HepG2 (cell line): ENCODE results near the gene FKBP5. TPM values are rescaled to one million over a fixed set of nuclear protein-coding genes. Genes with fewer than 3 reads are reported as not detected.

Experiments used
- BRD4 ChIP-seq: sonication (generic); formaldehyde crosslinking; IDR thresholded peaks from 2 replicates; pipeline ENCODE4 v1.4.0; 2020; ENCODE audit warnings: missing genetic modification reagents
- CENPT ChIP-seq: sonication (generic); formaldehyde crosslinking; IDR thresholded peaks from 2 replicates; pipeline ENCODE4 v1.8.0; 2022; ENCODE audit warnings: low read depth, mild to moderate bottlenecking, moderate library complexity, missing genetic modification reagents
- FOSL2 ChIP-seq: sonication (generic); formaldehyde crosslinking; IDR thresholded peaks from 2 replicates; pipeline ENCODE4 v1.4.0; 2020; ENCODE audit warnings: missing genetic modification reagents
- PHF20 ChIP-seq: sonication (generic); formaldehyde crosslinking; IDR thresholded peaks from 2 replicates; pipeline ENCODE4 v1.5.0; 2020; ENCODE audit warnings: mild to moderate bottlenecking, missing genetic modification reagents
- RAD51 ChIP-seq: fragments of 450-650 bp; IDR thresholded peaks from 2 replicates; pipeline ENCODE4 v1.6.1; 2016; ENCODE audit warnings: borderline replicate concordance
- RFXAP ChIP-seq: sonication (generic); formaldehyde crosslinking; IDR thresholded peaks from 2 replicates; pipeline ENCODE4 v1.4.0; 2020; ENCODE audit warnings: missing genetic modification reagents, borderline replicate concordance
- ZNF138 ChIP-seq: sonication (generic); formaldehyde crosslinking; IDR thresholded peaks from 2 replicates; pipeline ENCODE4 v1.5.0; 2020; ENCODE audit warnings: mild to moderate bottlenecking, low read depth, missing genetic modification reagents
- ZNF143 ChIP-seq: sonication (generic); formaldehyde crosslinking; IDR thresholded peaks from 2 replicates; pipeline ENCODE4 v1.4.0; 2020; ENCODE audit warnings: missing genetic modification reagents
- ZNF431 ChIP-seq: sonication (generic); formaldehyde crosslinking; IDR thresholded peaks from 2 replicates; pipeline ENCODE4 v1.9.0; 2022; ENCODE audit warnings: missing genetic modification reagents, low read depth, mild to moderate bottlenecking, borderline replicate concordance
- ZNF451 ChIP-seq: sonication (generic); formaldehyde crosslinking; IDR thresholded peaks from 2 replicates; pipeline ENCODE4 v1.5.0; 2020; ENCODE audit warnings: mild to moderate bottlenecking, missing genetic modification reagents
- polyA plus RNA-seq, 8 experiments: library from polyadenylated mRNA; depleted of rRNA in 3 of 8; stranded (reverse) in 7 of 8; unstranded in 1 of 8; fragments of >200 nt; fragmentation: Illumina TruSeq in 4 of 8; extraction: Trizol in 4 of 8; gene quantifications; 2 replicates each; pipeline versions ENCODE4 v1.2.1 to v1.2.3, GENCODE V29; 2011 to 2016; ENCODE audit warnings: low read depth in 4 of 8, missing spikeins in 1 of 8, mixed read lengths in 1 of 8; ENCODE audit not compliant: insufficient read depth in 1 of 8
- total RNA-seq, 5 experiments: library from RNA; depleted of rRNA; stranded (reverse); fragments of >200 nt; fragmentation: Illumina TruSeq; extraction: Trizol; gene quantifications; 2 replicates each; pipeline ENCODE4 v1.2.3, GENCODE V29; 2016; ENCODE audit warnings: low read depth in 1 of 5
- TF ChIP-seq, protein P1 (sequence below): IDR thresholded peaks from 2 replicates; pipeline ENCODE4 v1.4.0; 2020; ENCODE audit warnings: mild to moderate bottlenecking, missing genetic modification reagents
- TF ChIP-seq, protein P2 (sequence below): sonication (generic); formaldehyde crosslinking; IDR thresholded peaks from 2 replicates; pipeline ENCODE4 v1.4.0; 2020; ENCODE audit warnings: mild to moderate bottlenecking, low read depth, missing genetic modification reagents
- TF ChIP-seq, protein P3 (sequence below): sonication (generic); formaldehyde crosslinking; IDR thresholded peaks from 2 replicates; pipeline ENCODE4 v1.5.0; 2020; ENCODE audit warnings: mild to moderate bottlenecking, missing genetic modification reagents
- TF ChIP-seq, protein P4 (sequence below): sonication (generic); formaldehyde crosslinking; IDR thresholded peaks from 2 replicates; pipeline ENCODE4 v1.5.0; 2020; ENCODE audit warnings: missing genetic modification reagents
- TF ChIP-seq, protein P5 (sequence below): sonication (generic); IDR thresholded peaks from 2 replicates; pipeline ENCODE4 v1.6.1; 2016; ENCODE audit warnings: low read depth, borderline replicate concordance
- TF ChIP-seq, protein P6 (sequence below): IDR thresholded peaks from 2 replicates; pipeline ENCODE4 v1.6.1; 2016; ENCODE audit warnings: low read depth

The FKBP5 gene
- total and polyA plus RNA-seq, 2 of the 13 experiments (the other 11 are each of a cell fraction or from before 2014, with no cell fraction given), result 8.0 to 17.4 TPM

DNA sequence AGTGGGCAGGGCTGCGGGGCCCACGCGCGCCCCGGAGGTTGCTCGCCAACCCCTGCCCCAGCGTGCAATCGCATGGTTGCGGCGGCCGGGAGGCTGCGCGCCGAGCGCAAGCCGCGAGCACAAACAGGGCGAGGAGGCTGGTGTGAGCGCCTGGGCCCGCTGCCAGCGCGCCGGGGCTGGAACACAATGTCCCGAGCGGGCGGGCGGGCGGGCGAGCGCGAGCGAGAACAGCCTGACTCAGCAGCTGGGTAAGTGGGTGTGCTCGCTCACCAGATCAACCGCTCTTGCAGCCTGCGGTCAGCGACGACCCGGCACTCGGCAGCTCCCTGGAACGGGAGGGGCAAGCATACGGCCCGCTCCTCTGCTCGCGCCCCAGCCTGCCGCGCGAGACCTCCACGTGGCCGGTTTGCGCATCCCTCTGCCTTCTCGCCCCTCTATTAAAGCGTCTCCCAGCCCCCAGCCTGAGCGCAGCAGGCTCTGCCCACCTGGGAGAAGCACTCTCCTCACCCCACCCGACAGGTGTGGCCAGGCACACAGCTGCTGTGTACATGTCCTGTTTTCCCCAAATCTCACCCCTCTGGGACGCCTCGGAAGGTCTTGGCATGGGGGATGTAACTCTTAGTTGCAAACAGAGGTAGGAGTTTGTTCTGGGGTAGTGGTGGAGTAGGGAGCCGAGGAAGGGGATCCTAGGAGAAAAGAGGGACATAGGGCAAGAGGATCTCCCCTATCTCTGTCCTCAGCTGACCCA is 39.4 kb upstream of the FKBP5 start (continued):
- TF ChIP-seq, protein P1, sequence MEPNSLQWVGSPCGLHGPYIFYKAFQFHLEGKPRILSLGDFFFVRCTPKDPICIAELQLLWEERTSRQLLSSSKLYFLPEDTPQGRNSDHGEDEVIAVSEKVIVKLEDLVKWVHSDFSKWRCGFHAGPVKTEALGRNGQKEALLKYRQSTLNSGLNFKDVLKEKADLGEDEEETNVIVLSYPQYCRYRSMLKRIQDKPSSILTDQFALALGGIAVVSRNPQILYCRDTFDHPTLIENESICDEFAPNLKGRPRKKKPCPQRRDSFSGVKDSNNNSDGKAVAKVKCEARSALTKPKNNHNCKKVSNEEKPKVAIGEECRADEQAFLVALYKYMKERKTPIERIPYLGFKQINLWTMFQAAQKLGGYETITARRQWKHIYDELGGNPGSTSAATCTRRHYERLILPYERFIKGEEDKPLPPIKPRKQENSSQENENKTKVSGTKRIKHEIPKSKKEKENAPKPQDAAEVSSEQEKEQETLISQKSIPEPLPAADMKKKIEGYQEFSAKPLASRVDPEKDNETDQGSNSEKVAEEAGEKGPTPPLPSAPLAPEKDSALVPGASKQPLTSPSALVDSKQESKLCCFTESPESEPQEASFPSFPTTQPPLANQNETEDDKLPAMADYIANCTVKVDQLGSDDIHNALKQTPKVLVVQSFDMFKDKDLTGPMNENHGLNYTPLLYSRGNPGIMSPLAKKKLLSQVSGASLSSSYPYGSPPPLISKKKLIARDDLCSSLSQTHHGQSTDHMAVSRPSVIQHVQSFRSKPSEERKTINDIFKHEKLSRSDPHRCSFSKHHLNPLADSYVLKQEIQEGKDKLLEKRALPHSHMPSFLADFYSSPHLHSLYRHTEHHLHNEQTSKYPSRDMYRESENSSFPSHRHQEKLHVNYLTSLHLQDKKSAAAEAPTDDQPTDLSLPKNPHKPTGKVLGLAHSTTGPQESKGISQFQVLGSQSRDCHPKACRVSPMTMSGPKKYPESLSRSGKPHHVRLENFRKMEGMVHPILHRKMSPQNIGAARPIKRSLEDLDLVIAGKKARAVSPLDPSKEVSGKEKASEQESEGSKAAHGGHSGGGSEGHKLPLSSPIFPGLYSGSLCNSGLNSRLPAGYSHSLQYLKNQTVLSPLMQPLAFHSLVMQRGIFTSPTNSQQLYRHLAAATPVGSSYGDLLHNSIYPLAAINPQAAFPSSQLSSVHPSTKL (CRISPR knock-in tag), result peak; percentile 48; the same call in 1 of the 2 replicates
- no peak for TF ChIP-seq ZNF451 (CRISPR knock-in tag)
- TF ChIP-seq PHF20 (CRISPR knock-in tag), result peak; percentile 50; the same call in 1 of the 2 replicates
- TF ChIP-seq, protein P2, sequence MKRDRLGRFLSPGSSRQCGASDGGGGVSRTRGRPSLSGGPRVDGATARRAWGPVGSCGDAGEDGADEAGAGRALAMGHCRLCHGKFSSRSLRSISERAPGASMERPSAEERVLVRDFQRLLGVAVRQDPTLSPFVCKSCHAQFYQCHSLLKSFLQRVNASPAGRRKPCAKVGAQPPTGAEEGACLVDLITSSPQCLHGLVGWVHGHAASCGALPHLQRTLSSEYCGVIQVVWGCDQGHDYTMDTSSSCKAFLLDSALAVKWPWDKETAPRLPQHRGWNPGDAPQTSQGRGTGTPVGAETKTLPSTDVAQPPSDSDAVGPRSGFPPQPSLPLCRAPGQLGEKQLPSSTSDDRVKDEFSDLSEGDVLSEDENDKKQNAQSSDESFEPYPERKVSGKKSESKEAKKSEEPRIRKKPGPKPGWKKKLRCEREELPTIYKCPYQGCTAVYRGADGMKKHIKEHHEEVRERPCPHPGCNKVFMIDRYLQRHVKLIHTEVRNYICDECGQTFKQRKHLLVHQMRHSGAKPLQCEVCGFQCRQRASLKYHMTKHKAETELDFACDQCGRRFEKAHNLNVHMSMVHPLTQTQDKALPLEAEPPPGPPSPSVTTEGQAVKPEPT (CRISPR knock-in tag), result 0 out of 2 replicates have a peak, but pooled peaks have one; percentile 4
- TF ChIP-seq, protein P3, sequence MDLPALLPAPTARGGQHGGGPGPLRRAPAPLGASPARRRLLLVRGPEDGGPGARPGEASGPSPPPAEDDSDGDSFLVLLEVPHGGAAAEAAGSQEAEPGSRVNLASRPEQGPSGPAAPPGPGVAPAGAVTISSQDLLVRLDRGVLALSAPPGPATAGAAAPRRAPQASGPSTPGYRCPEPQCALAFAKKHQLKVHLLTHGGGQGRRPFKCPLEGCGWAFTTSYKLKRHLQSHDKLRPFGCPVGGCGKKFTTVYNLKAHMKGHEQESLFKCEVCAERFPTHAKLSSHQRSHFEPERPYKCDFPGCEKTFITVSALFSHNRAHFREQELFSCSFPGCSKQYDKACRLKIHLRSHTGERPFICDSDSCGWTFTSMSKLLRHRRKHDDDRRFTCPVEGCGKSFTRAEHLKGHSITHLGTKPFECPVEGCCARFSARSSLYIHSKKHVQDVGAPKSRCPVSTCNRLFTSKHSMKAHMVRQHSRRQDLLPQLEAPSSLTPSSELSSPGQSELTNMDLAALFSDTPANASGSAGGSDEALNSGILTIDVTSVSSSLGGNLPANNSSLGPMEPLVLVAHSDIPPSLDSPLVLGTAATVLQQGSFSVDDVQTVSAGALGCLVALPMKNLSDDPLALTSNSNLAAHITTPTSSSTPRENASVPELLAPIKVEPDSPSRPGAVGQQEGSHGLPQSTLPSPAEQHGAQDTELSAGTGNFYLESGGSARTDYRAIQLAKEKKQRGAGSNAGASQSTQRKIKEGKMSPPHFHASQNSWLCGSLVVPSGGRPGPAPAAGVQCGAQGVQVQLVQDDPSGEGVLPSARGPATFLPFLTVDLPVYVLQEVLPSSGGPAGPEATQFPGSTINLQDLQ, result 0 out of 2 replicates have a peak, but pooled peaks have one; percentile 86
- TF ChIP-seq, protein P4, sequence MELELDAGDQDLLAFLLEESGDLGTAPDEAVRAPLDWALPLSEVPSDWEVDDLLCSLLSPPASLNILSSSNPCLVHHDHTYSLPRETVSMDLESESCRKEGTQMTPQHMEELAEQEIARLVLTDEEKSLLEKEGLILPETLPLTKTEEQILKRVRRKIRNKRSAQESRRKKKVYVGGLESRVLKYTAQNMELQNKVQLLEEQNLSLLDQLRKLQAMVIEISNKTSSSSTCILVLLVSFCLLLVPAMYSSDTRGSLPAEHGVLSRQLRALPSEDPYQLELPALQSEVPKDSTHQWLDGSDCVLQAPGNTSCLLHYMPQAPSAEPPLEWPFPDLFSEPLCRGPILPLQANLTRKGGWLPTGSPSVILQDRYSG (CRISPR knock-in tag), result peak; percentile 92
- TF ChIP-seq RFXAP (CRISPR knock-in tag), result peak; percentile 72; the same call in 1 of the 2 replicates
- TF ChIP-seq ZNF143, result peak; percentile 38; the same call in 1 of the 2 replicates
- TF ChIP-seq, protein P5, sequence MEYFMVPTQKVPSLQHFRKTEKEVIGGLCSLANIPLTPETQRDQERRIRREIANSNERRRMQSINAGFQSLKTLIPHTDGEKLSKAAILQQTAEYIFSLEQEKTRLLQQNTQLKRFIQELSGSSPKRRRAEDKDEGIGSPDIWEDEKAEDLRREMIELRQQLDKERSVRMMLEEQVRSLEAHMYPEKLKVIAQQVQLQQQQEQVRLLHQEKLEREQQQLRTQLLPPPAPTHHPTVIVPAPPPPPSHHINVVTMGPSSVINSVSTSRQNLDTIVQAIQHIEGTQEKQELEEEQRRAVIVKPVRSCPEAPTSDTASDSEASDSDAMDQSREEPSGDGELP, result peak; percentile 39; the same call in 1 of the 2 replicates
- peak; percentile 43; the same call in 1 of the 2 replicates for TF ChIP-seq BRD4
- TF ChIP-seq FOSL2 (CRISPR knock-in tag), result peak; percentile 40
- no peak for TF ChIP-seq ZNF138
- TF ChIP-seq RAD51, result no peak
- TF ChIP-seq, protein P6, sequence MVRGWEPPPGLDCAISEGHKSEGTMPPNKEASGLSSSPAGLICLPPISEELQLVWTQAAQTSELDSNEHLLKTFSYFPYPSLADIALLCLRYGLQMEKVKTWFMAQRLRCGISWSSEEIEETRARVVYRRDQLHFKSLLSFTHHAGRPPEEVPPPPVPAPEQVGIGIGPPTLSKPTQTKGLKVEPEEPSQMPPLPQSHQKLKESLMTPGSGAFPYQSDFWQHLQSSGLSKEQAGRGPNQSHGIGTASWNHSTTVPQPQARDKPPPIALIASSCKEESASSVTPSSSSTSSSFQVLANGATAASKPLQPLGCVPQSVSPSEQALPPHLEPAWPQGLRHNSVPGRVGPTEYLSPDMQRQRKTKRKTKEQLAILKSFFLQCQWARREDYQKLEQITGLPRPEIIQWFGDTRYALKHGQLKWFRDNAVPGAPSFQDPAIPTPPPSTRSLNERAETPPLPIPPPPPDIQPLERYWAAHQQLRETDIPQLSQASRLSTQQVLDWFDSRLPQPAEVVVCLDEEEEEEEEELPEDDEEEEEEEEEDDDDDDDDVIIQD (CRISPR knock-in tag), result no peak
- no peak for TF ChIP-seq CENPT (CRISPR knock-in tag)
- 0 out of 2 replicates have a peak, but pooled peaks have one; percentile 56 for TF ChIP-seq ZNF431 (CRISPR knock-in tag)
